Measurements from ENCODE around the gene PLCB3. TPM values are rescaled to one million over a fixed set of nuclear protein-coding genes. Genes with fewer than 3 reads are reported as not detected.

PLCB3 gene
- total and polyA plus RNA-seq, 10 of the 15 experiments (the other 5 are each of a cell fraction or from before 2014, with no cell fraction given): 0.03 to 10.3 (median 3.3) TPM

- no peak for TF ChIP-seq ATF3 (IDR thresholded peaks at IDR 0.05; ENCODE audit: borderline replicate concordance, extremely low read depth, low read depth, low read length)
- TF ChIP-seq SMARCA5 (IDR thresholded peaks at IDR 0.05): peak; percentile 88
- TF ChIP-seq MLLT1 (IDR thresholded peaks at IDR 0.05): peak; percentile 72; the same call in 1 of the 2 replicates
- peak; percentile 74 for TF ChIP-seq KLF5 (IDR thresholded peaks at IDR 0.05; ENCODE audit: partially characterized antibody)
- no peak for TF ChIP-seq ZNF592 (IDR thresholded peaks at IDR 0.05)
- no peak for TF ChIP-seq ZSCAN29 (IDR thresholded peaks at IDR 0.05)
- TF ChIP-seq REST (IDR thresholded peaks at IDR 0.05; ENCODE audit: low read depth, low read length): no peak
- peak; percentile 64; the same call in 1 of the 2 replicates for TF ChIP-seq ZBTB33 (IDR thresholded peaks at IDR 0.05)
- no peak for TF ChIP-seq ZBTB4 (CRISPR knock-in tag; IDR thresholded peaks at IDR 0.05)
- TF ChIP-seq HSF1 (IDR thresholded peaks at IDR 0.05; ENCODE audit: low read depth, low read length): no peak
Observed at GRCh38 chr11:64284962-64285884, 33.9 kb downstream of the PLCB3 start, which contains the start of gene GPR137 (continued).
